NCI-H2081 treated with DMSO at 0.1 percent for 48 hours (cell line): ENCODE measurements around the gene LMNTD1.
A peak's percentile ranks its signal among the peaks of the same experiment; 100 is the strongest.
"Not testable (repeated sequence)": the region's sequence is repeated elsewhere in the genome, so short reads cannot be mapped to it uniquely, and the experiment has no call there.

Experiments used
- DNase-seq: peaks from one replicate; lab custom pipeline; 2025; lab: John Stamatoyannopoulos, UW

The LMNTD1 gene

GRCh38 chr12:25553098-25553497 lies at the start of gene LMNTD1:
LMNTD1 (minus strand) TSS chr12:25553283; CDS start chr12:25552959, 324 bp downstream.
- DNase-seq = no peak

- no peak for DNase-seq
Measured at GRCh38 chr12:25598956-25599355, 45.9 kb upstream of the LMNTD1 start.

DNA sequence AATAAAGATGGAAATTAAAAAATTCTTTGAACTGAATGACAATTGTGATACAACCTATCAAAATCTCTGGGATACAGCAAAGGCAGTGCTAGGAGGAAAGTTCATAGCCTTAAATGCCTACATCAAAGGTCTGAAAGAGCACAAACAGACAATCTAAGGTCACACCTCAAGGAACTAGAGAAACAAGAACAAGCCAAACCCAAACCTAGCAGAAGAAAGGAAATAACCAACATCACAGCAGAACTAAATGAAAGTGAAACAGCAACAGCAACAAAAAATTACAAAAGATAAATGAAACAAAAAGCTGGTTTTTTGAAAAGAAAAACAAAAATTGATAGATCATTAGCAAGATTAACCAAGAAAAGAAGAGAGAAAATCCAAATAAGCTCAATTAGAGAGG lies 42.4 kb upstream of the LMNTD1 start:
- DNase-seq = not testable (repeated sequence)

GRCh38 chr12:25594376-25594775 lies 41.3 kb upstream of the LMNTD1 start:
- no peak for DNase-seq

DNA sequence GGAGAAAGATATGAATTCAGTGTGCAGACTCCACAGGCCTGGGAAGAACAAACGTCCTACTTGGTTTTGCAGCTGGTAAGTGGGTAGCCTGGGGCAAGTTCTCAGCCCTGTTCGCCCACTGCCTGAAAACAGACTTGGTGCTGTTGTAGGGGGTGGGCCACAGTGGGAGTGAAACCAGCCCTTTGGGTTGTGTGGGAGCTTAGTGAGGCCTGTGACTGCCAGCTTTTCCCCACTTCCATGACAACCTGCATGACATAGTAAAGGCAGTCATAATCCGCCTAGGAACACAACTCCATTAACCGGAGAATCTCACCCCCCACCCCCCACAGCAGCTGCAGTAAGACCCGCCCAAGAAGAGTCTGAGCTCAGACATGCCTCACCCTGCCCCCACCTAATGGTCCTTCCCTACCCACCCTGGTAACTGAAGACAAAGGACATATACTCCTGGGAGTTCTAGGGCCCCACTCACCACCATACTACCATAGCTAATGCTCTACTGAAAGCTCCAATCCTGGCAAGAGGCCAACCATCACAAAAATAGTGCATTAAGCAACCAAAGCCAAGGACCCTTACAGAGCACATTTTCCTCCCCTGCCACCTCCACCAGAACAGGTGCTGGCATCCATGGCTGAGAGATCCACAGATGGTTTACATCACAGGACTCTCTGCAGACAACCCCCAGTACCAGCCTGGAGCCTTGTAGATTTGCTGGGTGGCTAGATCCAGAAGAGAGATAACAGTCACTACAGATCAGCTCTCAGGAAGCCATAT lies 39.8 kb upstream of the LMNTD1 start:
- DNase-seq = no peak

DNA sequence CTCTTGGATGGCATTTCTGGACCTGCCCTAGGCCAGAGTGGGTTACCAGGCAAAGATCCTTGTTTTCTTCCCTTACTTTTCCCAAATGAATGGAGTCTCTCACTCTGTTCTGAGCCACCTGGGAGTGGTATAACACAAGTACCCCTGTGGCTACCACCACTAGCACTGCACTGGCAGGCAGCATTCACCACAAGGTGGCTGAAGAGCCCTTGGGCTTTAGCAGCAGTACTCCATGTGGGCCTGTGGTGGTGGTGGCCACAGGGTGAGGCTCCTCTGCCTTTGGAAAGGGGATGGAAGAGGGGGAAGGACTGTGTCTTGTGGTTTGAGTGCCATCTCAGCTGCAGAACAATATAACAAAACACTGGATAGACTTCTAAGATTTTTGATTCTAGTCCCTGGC lies 38.1 kb upstream of the LMNTD1 start:
- DNase-seq = no peak

GRCh38 chr12:25590011-25590721 lies 37.1 kb upstream of the LMNTD1 start:
- no peak for DNase-seq

DNA sequence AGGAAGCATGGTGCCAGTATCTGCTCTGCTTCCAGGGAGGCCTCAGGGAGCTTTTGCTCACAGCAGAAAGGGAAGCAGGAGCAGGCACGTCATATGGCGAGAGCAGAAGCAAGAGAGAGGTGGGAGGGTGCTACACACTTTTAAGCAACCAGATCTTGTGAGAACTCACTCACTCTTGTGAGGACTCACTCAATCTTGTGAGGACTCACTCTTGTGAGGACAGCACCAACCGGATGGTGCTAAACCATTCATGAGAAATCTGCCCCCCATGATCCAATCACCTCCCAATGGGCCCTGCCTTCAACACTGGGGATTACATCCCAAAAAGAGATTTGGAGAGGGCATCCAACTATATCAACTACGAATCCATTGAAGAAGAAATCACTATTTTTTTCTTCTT lies 34.3 kb upstream of the LMNTD1 start:
- DNase-seq = no peak

- DNase-seq = no peak
Measured at GRCh38 chr12:25585662-25586061, 32.6 kb upstream of the LMNTD1 start.

- DNase-seq = peak; percentile 7
Measured at GRCh38 chr12:25585021-25585523, 32.0 kb upstream of the LMNTD1 start.

DNA sequence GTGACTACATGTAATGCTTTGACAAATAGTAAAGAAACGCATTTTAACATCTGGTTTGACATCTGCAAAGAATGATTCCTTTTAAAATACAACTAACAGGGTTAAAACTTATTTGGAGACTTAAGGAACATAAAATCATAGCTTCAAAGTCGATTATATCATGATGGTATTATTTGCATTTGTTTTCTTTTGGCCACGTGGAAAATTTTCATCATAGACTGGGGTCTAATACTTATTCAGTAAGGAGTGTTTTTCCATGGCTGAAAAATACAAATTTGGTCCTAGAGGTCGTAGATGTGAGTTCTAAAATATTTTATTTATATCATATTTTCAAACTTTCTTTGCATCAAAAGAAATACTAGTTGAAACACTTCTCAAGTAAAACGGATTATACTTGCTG lies 31.5 kb upstream of the LMNTD1 start:
- no peak for DNase-seq

DNA sequence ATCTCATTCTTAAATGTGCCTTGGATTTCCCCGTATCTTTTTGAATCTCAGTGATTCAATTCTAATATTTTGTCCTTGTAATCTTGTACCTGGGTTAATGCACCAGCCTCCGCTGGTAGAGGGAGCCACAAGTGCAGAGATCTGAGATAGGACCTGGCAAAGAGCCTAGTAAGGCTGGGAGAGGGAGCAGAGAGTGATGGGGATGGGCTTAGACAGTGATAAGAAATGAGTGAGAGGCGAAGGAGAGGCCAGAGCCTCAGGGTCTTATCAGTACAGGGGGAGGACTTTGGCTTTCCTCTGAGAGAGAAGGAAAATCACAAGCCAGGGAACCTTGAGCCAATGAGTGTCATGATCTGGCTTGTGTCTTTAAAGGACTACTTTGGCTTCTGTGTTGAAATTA lies 30.5 kb upstream of the LMNTD1 start:
- no peak for DNase-seq

GRCh38 chr12:25581067-25581466 lies 28.0 kb upstream of the LMNTD1 start:
- no peak for DNase-seq

DNA sequence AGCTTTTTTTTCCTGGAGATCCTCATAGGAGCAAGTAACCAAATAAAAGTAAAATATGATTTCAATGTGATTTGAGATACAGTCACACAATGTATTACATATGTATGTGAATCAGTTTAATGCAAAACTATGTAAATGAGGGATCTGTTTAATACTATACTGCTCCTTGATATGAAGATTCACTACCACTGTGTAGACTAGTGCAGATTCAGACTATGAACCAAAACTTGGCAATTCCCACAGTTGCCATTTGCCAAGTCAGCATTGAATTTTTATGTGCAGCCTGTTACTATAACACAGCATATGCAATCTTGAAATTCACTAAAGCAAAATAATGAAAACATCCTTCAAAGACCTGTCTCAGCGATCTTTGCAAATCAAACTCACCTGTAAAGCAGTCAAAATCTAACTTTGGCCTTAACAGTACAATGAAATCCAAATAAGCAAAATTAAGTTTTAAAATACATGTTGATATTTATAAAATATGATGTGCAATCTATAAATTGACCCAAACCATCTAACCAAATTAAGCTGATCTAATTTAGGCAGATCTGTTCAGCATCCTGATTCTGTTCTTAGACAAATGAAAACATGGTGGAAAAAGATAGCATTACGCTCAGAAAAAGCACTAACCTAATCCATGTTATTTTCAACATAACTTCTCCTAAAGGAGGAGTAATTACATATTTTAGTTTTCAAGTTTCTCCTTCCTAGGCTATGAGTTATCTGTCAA lies 25.5 kb upstream of the LMNTD1 start:
- DNase-seq = no peak

DNA sequence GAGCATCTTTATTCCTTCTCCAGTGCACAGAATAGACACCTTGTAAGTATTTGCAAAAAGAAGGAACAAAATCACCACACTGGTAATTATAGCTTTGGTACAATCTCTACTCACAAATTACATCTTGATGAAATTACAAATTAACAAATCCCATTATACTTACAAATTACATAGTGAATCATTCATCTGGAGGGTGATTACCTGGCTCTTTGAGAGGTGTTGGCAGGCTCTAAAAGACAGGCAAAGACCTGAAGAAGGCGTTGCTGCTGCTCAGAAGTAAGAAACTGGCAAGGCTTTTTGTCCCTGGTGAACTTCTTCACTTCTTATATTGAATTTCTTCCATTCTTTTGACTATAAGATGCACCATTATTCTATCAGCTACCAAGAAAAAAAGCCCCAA lies 21.7 kb upstream of the LMNTD1 start:
- no peak for DNase-seq

DNA sequence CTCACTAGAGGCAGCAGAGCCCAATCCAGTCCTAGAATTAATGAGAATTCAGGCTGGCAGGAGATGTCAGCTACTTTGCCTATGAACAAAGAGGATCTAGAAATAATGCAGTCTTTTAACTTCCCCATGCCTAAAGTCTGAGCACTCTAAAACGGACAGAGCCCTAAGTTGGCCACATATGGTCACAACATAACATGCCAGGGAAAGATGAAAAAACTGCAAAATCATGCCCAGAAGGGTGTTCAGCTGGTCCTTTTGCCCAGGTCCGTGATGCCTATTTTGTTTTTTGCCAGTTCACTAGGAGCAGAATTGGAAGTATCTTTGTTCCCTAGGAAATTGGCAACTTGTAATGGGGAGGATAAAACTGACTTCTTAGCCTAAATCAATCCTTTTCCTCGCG lies 20.3 kb upstream of the LMNTD1 start:
- no peak for DNase-seq

- no peak for DNase-seq
Measured at GRCh38 chr12:25570418-25570817, 17.3 kb upstream of the LMNTD1 start.

DNA sequence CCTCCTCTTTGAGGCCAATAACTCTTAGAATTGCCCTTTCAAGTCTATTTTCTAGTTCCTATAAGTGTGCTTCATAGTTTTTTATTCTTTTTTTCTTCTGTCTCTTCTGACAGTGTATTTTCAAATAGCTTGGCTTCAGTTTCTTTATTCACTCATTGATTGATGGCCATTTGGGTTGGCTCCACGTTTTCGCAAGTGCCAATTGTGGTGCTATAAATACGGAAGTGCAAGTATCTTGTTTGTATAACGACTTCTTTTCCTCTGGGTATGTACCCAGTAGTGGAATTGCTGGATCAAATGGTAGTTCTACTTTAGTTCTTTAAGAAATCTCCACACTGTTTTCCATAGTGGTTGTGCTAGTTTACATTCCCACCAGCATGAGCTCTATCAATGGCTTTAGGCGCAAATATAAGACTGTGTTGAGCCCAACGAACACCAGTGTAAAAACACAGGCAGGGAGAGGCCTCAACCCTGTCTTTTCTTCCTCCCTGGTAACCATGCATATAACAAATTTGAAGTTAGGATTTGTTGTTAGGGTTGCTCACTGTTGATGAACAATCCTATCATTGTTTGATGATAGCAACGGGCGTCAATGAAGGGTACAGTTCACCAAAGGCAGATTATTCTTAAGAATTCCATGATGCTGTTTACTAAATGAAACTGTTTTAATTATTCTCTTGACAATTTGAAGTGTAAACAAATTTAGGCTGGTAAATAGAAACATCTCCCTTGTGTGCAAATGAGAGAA lies 13.3 kb upstream of the LMNTD1 start:
- no peak for DNase-seq

- no peak for DNase-seq
Measured at GRCh38 chr12:25558586-25558985, 5.5 kb upstream of the LMNTD1 start.

- DNase-seq = no peak
Measured at GRCh38 chr12:25557830-25558436, 4.8 kb upstream of the LMNTD1 start.

GRCh38 chr12:25556153-25556552 lies 3.1 kb upstream of the LMNTD1 start:
- no peak for DNase-seq

DNA sequence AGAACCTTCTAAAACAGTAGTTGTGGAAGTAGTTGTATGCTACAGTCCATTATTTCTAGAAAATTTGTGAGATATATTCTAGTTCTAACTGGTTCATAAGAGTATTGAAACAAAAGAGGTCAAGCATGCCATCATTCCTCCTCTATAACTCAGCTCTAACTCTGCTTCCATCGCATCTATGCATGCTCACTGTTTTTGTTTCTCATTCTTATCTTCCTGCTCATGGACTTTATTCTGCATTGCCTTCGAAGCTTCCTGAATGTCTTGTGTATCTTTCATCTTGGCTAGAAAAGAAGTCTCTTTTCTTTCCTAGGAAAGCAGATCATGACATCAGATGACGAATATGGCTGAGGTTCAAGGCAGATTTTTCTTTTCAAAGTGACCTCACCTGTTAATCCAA lies 402 bp downstream of the LMNTD1 start:
- DNase-seq = no peak
